Sigmoid colon (tissue), 7 donors: ENCODE results near the gene TBC1D22A. TPM values are rescaled to one million over a fixed set of nuclear protein-coding genes. Genes with fewer than 3 reads are reported as not detected.

Experiments
- DNase-seq: peaks from one replicate; pipeline ENCODE4 v3.0.0-alpha.2; 2019
- H3K27ac ChIP-seq, 4 donors: fragments of 200-600 bp; sonication (generic); one replicate each; pipeline ENCODE4 v1.5.1; 2016 to 2019; ENCODE audit warnings: mild to moderate bottlenecking in 1 of 4
- H3K27me3 ChIP-seq, 3 donors: fragments of 200-600 bp; sonication (generic); one replicate each; pipeline ENCODE4 v1.5.1; 2019; ENCODE audit warnings: mild to moderate bottlenecking in 1 of 3
- H3K36me3 ChIP-seq, 4 donors: fragments of 200-600 bp; sonication (generic); one replicate each; pipeline ENCODE4 v1.5.1; 2016 to 2019
- H3K4me1 ChIP-seq, 4 donors: fragments of 200-600 bp; sonication (generic); one replicate each; pipeline ENCODE4 v1.5.1; 2017 to 2019
- H3K4me3 ChIP-seq, 4 donors: fragments of 200-600 bp; sonication (generic); one replicate each; pipeline ENCODE4 v1.5.1; 2017 to 2019; ENCODE audit warnings: mild to moderate bottlenecking in 2 of 4, moderate library complexity in 1 of 4
- H3K9me3 ChIP-seq, 4 donors: fragments of 200-600 bp in 3 of 4; sonication (generic) in 3 of 4; one replicate each; pipeline versions ENCODE4 v1.5.1 to v1.6.1; 2013 to 2019
- CTCF ChIP-seq, 4 experiments: fragments of 450-650 bp in 3 of 4; fragments of 200-600 bp in 1 of 4; IDR thresholded peaks; one replicate each; pipeline ENCODE4 v1.5.1; 2016 to 2019; ENCODE audit warnings: antibody characterized with exemption in 4 of 4, mild to moderate bottlenecking in 3 of 4, moderate library complexity in 2 of 4
- EP300 ChIP-seq, 4 donors: sonication (generic); formaldehyde crosslinking; IDR thresholded peaks; one replicate each; pipeline ENCODE4 v1.6.1; 2017; ENCODE audit warnings: antibody characterized with exemption in 4 of 4
- POLR2A ChIP-seq, 2 donors: fragments of 450-650 bp; IDR thresholded peaks; one replicate each; pipeline ENCODE4 v1.6.1; 2016; ENCODE audit warnings: antibody characterized with exemption in 2 of 2, mild to moderate bottlenecking in 2 of 2, moderate library complexity in 2 of 2
- POLR2AphosphoS5 ChIP-seq, 4 donors: sonication (generic); formaldehyde crosslinking; IDR thresholded peaks; one replicate each; pipeline ENCODE4 v1.6.1; 2017; ENCODE audit warnings: antibody characterized with exemption in 4 of 4
- WGBS, 2 donors: extraction: QIAGEN DNeasy Blood & Tissue Kit; methylation state at CpG; one replicate each; pipeline ENCODE4 v1.1.7; 2013; 5-methylcytosine and 5-hydroxymethylcytosine counted together
- intact Hi-C: fragments of 100-400 bp; cut with DNase I; formaldehyde crosslinking; loops from one replicate; pipeline ENCODE4 v1.15.1; 2023
- polyA plus RNA-seq, 3 donors: library from polyadenylated mRNA; stranded (reverse); fragments of 200-250 nt; gene quantifications; one replicate each; pipeline ENCODE4 v1.2.3, GENCODE V29; 2013
- total RNA-seq, 4 donors: library from RNA; depleted of rRNA; stranded (reverse); fragments of >200 nt; gene quantifications; one replicate each; pipeline ENCODE4 v1.1.0, GENCODE V29; 2016
- donor health status: healthy with polysubstance abuse.
- donor health status: Bipolar disorder and iron deficiency.
- donor health status: healthy.

TBC1D22A gene
- total and polyA plus RNA-seq, 7 donors: 13.6 to 34.6 (median 14.3) TPM

GRCh38 chr22:47042116-47042825 lies 279.8 kb downstream of the TBC1D22A start:
- intact Hi-C loops: no loop called here
- Histone ChIP-seq H3K9me3 (no peaks in the 10 kb centered on the region), H3K4me3 (no peak overlapping the region), H3K4me1 (peaks cover 0 to 14% (median 6%) of the 10 kb centered on the region in 4 donors), H3K36me3 (no peaks in the 10 kb centered on the region), H3K27me3 (no peaks in the 10 kb centered on the region), H3K27ac (no peak overlapping the region)
- WGBS, 2 donors: 92 to 95% methylated on average over 11 of the region's 11 CpGs
- no peak for TF ChIP-seq CTCF (IDR thresholded peaks at IDR 0.05)
- no peak for TF ChIP-seq POLR2A (IDR thresholded peaks at IDR 0.05)
- no peak for TF ChIP-seq EP300 (IDR thresholded peaks at IDR 0.05)
- TF ChIP-seq POLR2AphosphoS5 (IDR thresholded peaks at IDR 0.05): no peak
- no peak for DNase-seq

DNA sequence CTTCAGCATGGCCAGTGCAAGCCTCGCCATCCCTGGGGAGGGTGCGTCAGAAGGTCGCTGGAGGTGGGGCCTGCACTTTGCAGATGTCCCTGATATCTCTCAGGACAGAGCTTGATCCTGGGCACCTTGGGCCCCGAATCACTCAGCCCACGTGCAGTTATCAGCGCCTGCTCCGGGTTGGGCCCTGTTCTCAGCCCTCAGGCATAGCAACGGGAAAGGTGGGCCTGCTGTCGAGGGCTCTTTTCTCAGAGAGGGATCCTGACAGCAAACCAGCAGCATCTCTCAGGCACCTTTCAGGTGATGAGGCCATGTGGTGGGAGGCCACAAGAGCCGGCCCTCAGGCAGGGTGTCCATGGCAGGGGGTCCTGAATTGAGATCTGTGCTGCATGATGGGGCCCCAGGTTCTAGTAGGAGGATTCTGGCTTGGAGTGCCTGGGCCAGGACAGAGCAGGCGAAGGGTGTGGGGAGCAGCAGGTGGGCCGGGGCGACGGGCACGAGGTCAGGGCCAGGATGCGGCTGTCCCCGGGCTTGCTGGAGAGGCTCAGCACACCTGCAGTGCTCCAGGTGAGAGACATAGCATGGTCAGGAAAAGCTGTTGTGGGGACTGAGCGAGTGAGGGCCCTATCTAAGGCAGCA lies 280.5 kb downstream of the TBC1D22A start:
- no peak for DNase-seq
- WGBS, 2 donors: 91 to 95% methylated on average over 18 of the region's 18 CpGs
- intact Hi-C loops: no loop called here

DNA sequence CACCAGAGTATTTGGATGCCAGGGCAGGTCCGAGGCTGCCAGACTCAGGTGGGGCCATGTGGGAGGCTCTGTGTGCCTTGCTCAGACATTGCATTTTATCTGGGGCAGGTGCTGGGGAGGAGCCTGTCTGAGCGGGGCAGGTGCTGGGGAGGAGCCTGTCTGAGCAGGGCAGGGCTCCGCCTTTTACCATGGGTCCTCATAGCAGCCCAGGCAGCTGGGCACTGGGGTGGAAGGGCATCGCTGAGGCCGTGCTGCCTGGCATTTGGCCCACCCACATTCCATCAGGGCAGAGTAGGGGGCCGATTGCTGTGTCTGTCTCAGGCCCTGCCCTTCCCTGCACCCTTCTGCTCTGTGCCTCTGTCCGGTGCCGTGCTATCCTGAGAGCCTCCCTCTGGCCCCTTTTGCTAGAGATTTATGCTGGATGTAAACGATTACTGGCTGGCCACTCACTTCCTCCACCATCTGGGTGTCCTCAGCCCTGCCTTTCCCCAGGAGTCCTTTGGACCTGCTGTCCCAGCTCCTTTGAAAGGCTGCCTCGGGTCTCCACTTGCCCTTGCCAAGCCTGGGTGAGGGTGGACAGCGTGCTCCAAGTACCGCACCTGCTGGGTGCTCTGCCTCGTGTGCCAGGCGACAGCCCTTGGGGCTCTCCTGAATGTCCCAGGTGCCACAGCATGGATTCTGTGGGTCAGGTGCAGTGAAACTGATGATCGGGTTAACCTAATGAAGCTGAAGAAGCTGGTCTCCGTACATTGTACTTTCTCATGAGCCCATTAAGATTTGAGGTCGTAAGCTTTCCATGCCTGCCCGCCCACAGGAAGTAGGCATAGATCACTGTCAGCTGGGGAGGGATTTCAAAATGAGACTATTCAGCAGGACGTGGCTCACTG lies 281.6 kb downstream of the TBC1D22A start:
- DNase-seq: peak; percentile 61
- intact Hi-C loops: no loop called here
- Histone ChIP-seq H3K27me3 (no peaks in the 10 kb centered on the region), H3K36me3 (no peaks in the 10 kb centered on the region), H3K27ac (no peak overlapping the region), H3K4me1 (peaks cover 0 to 14% (median 6%) of the 10 kb centered on the region in 4 donors), H3K4me3 (no peak overlapping the region), H3K9me3 (no peaks in the 10 kb centered on the region)
- TF ChIP-seq CTCF (IDR thresholded peaks at IDR 0.05) (no peak), POLR2AphosphoS5 (IDR thresholded peaks at IDR 0.05) (no peak), EP300 (IDR thresholded peaks at IDR 0.05) (no peak), POLR2A (IDR thresholded peaks at IDR 0.05) (no peak)
- 12 to 47% methylated on average over 19 of the region's 19 CpGs for WGBS, 2 donors

More for the DNA sequence above, 280.5 kb downstream of the TBC1D22A start:
- H3K4me3 ChIP-seq: no peak overlapping the region
- TF ChIP-seq CTCF (IDR thresholded peaks at IDR 0.05) (no peak), EP300 (IDR thresholded peaks at IDR 0.05) (no peak), POLR2AphosphoS5 (IDR thresholded peaks at IDR 0.05) (no peak), POLR2A (IDR thresholded peaks at IDR 0.05) (no peak)
- no peaks in the 10 kb centered on the region for H3K9me3 ChIP-seq
- H3K36me3 ChIP-seq: no peaks in the 10 kb centered on the region
- H3K27ac ChIP-seq: no peak overlapping the region
- H3K27me3 ChIP-seq: no peaks in the 10 kb centered on the region
- H3K4me1 ChIP-seq: peaks cover 0 to 14% (median 6%) of the 10 kb centered on the region in 4 donors

DNA sequence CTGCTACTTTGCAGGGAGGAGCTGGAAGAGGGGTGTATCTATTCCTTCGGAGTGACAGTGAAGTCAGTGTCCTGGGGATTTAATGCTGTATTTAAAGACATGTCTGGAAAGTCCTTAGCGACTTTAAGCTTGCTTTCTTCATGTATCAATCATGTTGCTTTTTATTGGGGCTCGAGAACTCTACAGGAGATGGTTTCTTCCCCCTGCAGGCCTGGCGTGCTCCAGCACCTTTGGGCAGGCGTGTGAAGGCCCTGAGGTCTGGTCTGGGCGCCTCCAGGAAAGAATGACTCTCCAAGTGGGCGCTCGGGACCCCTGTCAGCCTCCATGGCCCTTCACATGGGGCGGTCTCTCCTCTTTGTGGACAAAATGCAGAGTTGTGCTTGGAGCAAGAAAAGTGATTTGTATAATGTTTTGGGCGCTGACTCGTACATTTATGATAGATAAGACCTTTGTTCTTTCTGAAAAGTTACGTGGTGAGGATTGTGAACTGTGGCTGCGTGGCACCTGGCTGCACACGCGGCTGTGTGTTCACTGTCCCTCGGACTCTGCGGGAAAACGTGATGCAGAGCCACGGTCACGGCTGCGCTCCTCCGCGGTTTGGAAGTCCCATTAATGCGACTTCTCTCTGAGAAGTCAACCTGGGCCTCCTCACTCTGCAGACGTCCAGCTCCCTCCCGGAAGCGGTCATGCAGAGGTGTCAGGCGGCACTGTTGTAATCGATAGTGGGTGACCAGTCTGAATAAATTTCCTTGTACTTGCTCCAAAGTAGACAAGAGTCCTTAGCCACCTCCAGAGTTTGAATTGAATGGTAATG lies 282.5 kb downstream of the TBC1D22A start:
- peak; percentile 40 for DNase-seq
- no peaks in the 10 kb centered on the region for H3K36me3 ChIP-seq
- 70 to 80% methylated on average over 29 of the region's 29 CpGs for WGBS, 2 donors
- no peak overlapping the region for H3K4me3 ChIP-seq
- TF ChIP-seq EP300 (IDR thresholded peaks at IDR 0.05): no peak
- no peak for TF ChIP-seq POLR2A (IDR thresholded peaks at IDR 0.05)
- no peak for TF ChIP-seq POLR2AphosphoS5 (IDR thresholded peaks at IDR 0.05)
- TF ChIP-seq CTCF (IDR thresholded peaks at IDR 0.05): no peak
- H3K27ac ChIP-seq: no peak overlapping the region
- H3K9me3 ChIP-seq: no peaks in the 10 kb centered on the region
- no peaks in the 10 kb centered on the region for H3K27me3 ChIP-seq
- peaks cover 0 to 14% (median 6%) of the 10 kb centered on the region in 4 donors for H3K4me1 ChIP-seq
- intact Hi-C loops: no loop called here
